ENCODE measurements around the gene CBX5.
A peak's percentile ranks its signal among the peaks of the same experiment; 100 is the strongest.

The CBX5 gene

GRCh38 chr12:54222609-54223008, 57.3 kb downstream of the CBX5 start:
- no peak for DNase-seq (ENCODE audit: low spot score)

GRCh38 chr12:54221402-54221984, 58.4 kb downstream of the CBX5 start:
- no peak for DNase-seq (ENCODE audit: low spot score)

GRCh38 chr12:54220567-54220966, 59.4 kb downstream of the CBX5 start:
- DNase-seq (ENCODE audit: low spot score): no peak

- peak; percentile 87 for DNase-seq (ENCODE audit: low spot score)
These were observed 59.8 kb downstream of the CBX5 start for GRCh38 chr12:54220092-54220557.

GRCh38 chr12:54217774-54218241, 62.1 kb downstream of the CBX5 start:
- DNase-seq (ENCODE audit: low spot score): no peak

- DNase-seq (ENCODE audit: low spot score): peak; percentile 93
These were observed 62.9 kb downstream of the CBX5 start for GRCh38 chr12:54216797-54217661.

GRCh38 chr12:54215989-54216796, 63.7 kb downstream of the CBX5 start:
- DNase-seq (ENCODE audit: low spot score): peak; percentile 60

- DNase-seq (ENCODE audit: low spot score): peak; percentile 87
These were observed 65.1 kb downstream of the CBX5 start for GRCh38 chr12:54214553-54215406.

- DNase-seq (ENCODE audit: low spot score): no peak
These were observed 66.8 kb downstream of the CBX5 start for GRCh38 chr12:54213079-54213478.

- DNase-seq (ENCODE audit: low spot score): no peak
These were observed 68.0 kb downstream of the CBX5 start for GRCh38 chr12:54211920-54212319.

GRCh38 chr12:54210400-54210790, 69.5 kb downstream of the CBX5 start:
- no peak for DNase-seq (ENCODE audit: low spot score)

- no peak for DNase-seq (ENCODE audit: low spot score)
These were observed 71.3 kb downstream of the CBX5 start for GRCh38 chr12:54208591-54208990.

GRCh38 chr12:54207539-54208294, 72.2 kb downstream of the CBX5 start:
- DNase-seq (ENCODE audit: low spot score): peak; percentile 79

- DNase-seq (ENCODE audit: low spot score): no peak
These were observed 73.1 kb downstream of the CBX5 start for GRCh38 chr12:54206791-54207190.

- DNase-seq (ENCODE audit: low spot score): no peak
These were observed 75.6 kb downstream of the CBX5 start for GRCh38 chr12:54204316-54204715.

GRCh38 chr12:54201001-54201794, 78.7 kb downstream of the CBX5 start:
- DNase-seq (ENCODE audit: low spot score): peak; percentile 72

- no peak for DNase-seq (ENCODE audit: low spot score)
These were observed 79.5 kb downstream of the CBX5 start for GRCh38 chr12:54200412-54200811.

GRCh38 chr12:54199917-54200316, 80.0 kb downstream of the CBX5 start:
- no peak for DNase-seq (ENCODE audit: low spot score)

GRCh38 chr12:54199034-54199433, 80.9 kb downstream of the CBX5 start:
- no peak for DNase-seq (ENCODE audit: low spot score)

- no peak for DNase-seq (ENCODE audit: low spot score)
These were observed 82.5 kb downstream of the CBX5 start for GRCh38 chr12:54197431-54197909.
